SU-DHL-6 (cell line): Measurements from ENCODE around the gene TMEM229B.
"Not testable (repeated sequence)": the region's sequence is repeated elsewhere in the genome, so short reads cannot be mapped to it uniquely, and the experiment has no call there.

Experiments used
- H2AFZ ChIP-seq: fragments of 200-600 bp; sonication (generic); 2 replicates; pipeline ENCODE4 v1.6.1; 2014; ENCODE audit warnings: low read depth, mild to moderate bottlenecking, moderate library complexity, mixed read lengths, antibody characterized with exemption, low read length; ENCODE audit not compliant: severe bottlenecking
- H3F3A ChIP-seq: fragments of 200-600 bp; shearing (Covaris generic); 2 replicates; pipeline ENCODE4 v1.6.0; 2016; ENCODE audit warnings: antibody characterized with exemption, mild to moderate bottlenecking; ENCODE audit not compliant: insufficient read depth
- H3K27ac ChIP-seq: fragments of 200-600 bp; sonication (generic); 2 replicates; pipeline ENCODE4 v1.5.1; 2016; ENCODE audit warnings: low read depth, mild to moderate bottlenecking, low read length, moderate library complexity, mixed read lengths
- H3K27me3 ChIP-seq: fragments of 200-600 bp; sonication (generic), shearing (Covaris generic); 2 replicates; pipeline ENCODE4 v1.6.0; 2014; ENCODE audit warnings: mild to moderate bottlenecking, low read length
- H3K36me3 ChIP-seq: fragments of 200-600 bp; sonication (generic); 2 replicates; pipeline ENCODE4 v1.6.1; 2014; ENCODE audit warnings: mild to moderate bottlenecking, low read length, mixed read lengths
- H3K4me2 ChIP-seq: fragments of 300-600, 200-600 bp; shearing (Covaris generic), sonication (generic); 2 replicates; pipeline ENCODE4 v1.6.0; 2014; ENCODE audit warnings: low read length, low read depth, mild to moderate bottlenecking; ENCODE audit not compliant: poor library complexity, severe bottlenecking
- H3K4me3 ChIP-seq: fragments of 200-600 bp; sonication (generic); 2 replicates; pipeline ENCODE4 v1.5.1; 2014; ENCODE audit warnings: antibody characterized with exemption, low read length, mild to moderate bottlenecking, mixed read lengths; ENCODE audit not compliant: insufficient read depth, poor library complexity, severe bottlenecking
- H3K79me2 ChIP-seq: fragments of 200-600 bp; sonication (generic); 2 replicates; pipeline ENCODE4 v1.6.1; 2014; ENCODE audit warnings: mild to moderate bottlenecking, low read length, moderate library complexity; ENCODE audit not compliant: insufficient read depth
- H3K9ac ChIP-seq: fragments of 200-600 bp; sonication (generic); 2 replicates; pipeline ENCODE4 v1.7.0; 2014; ENCODE audit warnings: mild to moderate bottlenecking, low read length
- H3K9me2 ChIP-seq: fragments of 200-600 bp; sonication (generic); replicated peaks from 2 replicates; pipeline ENCODE4 v1.6.1; 2014; ENCODE audit warnings: low read length; ENCODE audit not compliant: insufficient read depth
- H3K9me3 ChIP-seq: fragments of 200-600 bp; sonication (generic); 2 replicates; pipeline ENCODE4 v1.6.1; 2014; ENCODE audit warnings: low read length, mixed read lengths; ENCODE audit not compliant: insufficient read depth
- H4K20me1 ChIP-seq: fragments of 200-600 bp; sonication (generic); 2 replicates; pipeline ENCODE4 v1.6.1; 2014; ENCODE audit warnings: low read depth, mild to moderate bottlenecking, antibody characterized with exemption, low read length, moderate library complexity, mixed read lengths
- EZH2phosphoT487 ChIP-seq: fragments of 200-600 bp; sonication (generic), shearing (Covaris generic); conservative IDR thresholded peaks from 2 replicates; pipeline ENCODE4 v1.6.1; 2018; ENCODE audit warnings: mild to moderate bottlenecking, antibody characterized with exemption, low read length, moderate library complexity, mixed read lengths
- TF ChIP-seq, protein P1 (sequence below): fragments of 200-600 bp; sonication (generic); IDR thresholded peaks from one replicate; pipeline ENCODE4 v1.5.1; 2017; ENCODE audit warnings: antibody characterized with exemption, mild to moderate bottlenecking, low read length, moderate library complexity; ENCODE audit not compliant: insufficient read depth, poor library complexity, severe bottlenecking

TMEM229B gene

DNA sequence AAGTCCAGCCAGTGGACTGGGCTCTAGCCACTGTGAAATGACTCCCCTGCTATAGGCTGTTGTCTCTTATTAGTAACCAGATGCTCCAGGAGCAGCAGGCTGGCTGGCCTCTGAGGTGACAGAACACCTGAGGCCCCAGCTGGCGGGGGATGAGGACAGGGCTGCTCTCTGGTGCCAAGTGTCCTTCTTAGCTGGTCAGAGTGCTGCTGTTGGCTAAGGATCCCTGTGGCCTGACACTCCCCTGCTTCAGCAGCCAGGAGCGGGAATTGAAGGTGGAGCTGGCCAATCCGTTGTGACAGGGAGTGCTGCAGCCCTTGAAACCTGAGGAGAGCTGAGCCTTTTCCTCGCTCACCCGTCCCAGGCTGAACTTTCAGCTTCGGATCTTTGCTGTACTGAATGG lies 30.7 kb downstream of the TMEM229B start:
- H3K36me3 ChIP-seq, result no peaks in the 10 kb centered on the region
- TF ChIP-seq, protein P1, sequence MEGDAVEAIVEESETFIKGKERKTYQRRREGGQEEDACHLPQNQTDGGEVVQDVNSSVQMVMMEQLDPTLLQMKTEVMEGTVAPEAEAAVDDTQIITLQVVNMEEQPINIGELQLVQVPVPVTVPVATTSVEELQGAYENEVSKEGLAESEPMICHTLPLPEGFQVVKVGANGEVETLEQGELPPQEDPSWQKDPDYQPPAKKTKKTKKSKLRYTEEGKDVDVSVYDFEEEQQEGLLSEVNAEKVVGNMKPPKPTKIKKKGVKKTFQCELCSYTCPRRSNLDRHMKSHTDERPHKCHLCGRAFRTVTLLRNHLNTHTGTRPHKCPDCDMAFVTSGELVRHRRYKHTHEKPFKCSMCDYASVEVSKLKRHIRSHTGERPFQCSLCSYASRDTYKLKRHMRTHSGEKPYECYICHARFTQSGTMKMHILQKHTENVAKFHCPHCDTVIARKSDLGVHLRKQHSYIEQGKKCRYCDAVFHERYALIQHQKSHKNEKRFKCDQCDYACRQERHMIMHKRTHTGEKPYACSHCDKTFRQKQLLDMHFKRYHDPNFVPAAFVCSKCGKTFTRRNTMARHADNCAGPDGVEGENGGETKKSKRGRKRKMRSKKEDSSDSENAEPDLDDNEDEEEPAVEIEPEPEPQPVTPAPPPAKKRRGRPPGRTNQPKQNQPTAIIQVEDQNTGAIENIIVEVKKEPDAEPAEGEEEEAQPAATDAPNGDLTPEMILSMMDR, result no peak
- TF ChIP-seq EZH2phosphoT487, result no peak
- no peaks in the 10 kb centered on the region for H3K79me2 ChIP-seq
- no peaks in the 10 kb centered on the region for H3K9me2 ChIP-seq
- peaks cover 4% of the 10 kb centered on the region; the same call in 1 of the 2 replicates for H3K9me3 ChIP-seq
- H3K27ac ChIP-seq, result no peak overlapping the region
- no peak overlapping the region for H3K9ac ChIP-seq
- no peak overlapping the region for H3K4me3 ChIP-seq
- H4K20me1 ChIP-seq, result no peaks in the 10 kb centered on the region
- H3K27me3 ChIP-seq, result no peaks in the 10 kb centered on the region
- no peak overlapping the region for H3K4me2 ChIP-seq
- no peaks in the 10 kb centered on the region for H3F3A ChIP-seq
- no peak overlapping the region for H2AFZ ChIP-seq

DNA sequence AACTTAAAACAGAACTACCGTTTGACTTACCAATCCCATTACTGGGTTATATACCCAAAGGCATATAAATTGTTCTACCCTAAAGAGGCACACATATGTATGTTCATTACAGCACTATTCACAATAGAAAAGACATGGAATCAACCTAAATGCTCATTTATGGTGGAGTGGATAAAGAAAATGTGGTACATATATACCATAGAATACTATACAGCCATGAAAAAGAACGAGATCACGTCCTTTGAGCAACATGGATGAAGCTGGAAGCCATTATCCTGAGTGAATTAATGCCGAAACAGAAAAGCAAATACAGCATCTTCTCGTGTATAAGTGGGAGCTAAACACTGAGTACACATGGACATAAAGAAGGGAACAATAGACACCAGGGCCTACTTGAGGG lies 31.8 kb downstream of the TMEM229B start:
- Histone ChIP-seq H3F3A (no peaks in the 10 kb centered on the region), H3K79me2 (no peaks in the 10 kb centered on the region), H3K4me3 (no peak overlapping the region), H3K9me2 (no peaks in the 10 kb centered on the region), H3K27me3 (no peaks in the 10 kb centered on the region), H3K27ac (no peak overlapping the region), H2AFZ (no peak overlapping the region), H3K4me2 (no peak overlapping the region), H3K36me3 (no peaks in the 10 kb centered on the region), H3K9ac (no peak overlapping the region), H3K9me3 (peaks cover 4% of the 10 kb centered on the region; the same call in 1 of the 2 replicates), H4K20me1 (no peaks in the 10 kb centered on the region)
- TF ChIP-seq EZH2phosphoT487, result no peak
- TF ChIP-seq, protein P1, result no peak

DNA sequence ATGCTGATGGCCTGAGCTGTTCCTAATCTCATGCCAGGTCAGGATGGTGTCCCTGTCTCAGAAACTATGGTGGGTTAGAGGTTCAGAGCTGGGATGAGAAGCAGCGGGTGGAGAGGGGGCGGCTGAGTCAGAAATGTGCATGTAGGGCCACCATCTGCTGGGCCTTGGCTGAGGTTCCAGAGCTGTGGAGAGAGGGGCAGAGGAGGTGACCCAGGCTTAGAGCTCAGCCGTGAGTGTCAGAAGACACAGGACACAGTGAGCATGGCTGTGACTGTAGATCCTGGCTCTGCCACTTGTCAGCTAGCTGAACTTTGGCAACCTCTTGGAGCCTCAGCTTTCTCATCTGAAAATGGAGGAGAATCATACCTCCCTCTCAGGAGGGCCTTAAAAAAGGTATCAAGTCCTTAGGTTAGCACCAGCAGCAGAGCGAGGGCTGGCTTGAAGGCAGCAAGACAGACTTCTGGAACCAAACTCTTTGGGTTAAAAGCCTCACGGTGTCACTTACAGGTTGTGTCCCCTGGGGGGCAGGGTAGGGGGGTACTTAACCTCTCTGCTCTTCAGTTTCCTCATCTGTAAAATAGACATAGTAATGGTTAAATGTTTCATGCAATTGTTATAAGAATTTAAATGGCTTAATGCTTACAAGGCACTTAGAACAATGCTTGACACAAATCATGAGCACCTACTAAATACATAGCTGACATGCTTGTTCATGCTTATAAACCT lies 34.8 kb downstream of the TMEM229B start:
- H3K4me2 ChIP-seq, result no peak overlapping the region
- H3K27me3 ChIP-seq, result no peaks in the 10 kb centered on the region
- no peak overlapping the region for H2AFZ ChIP-seq
- H3K9me3 ChIP-seq, result peaks cover 4% of the 10 kb centered on the region; the same call in 1 of the 2 replicates
- H3K27ac ChIP-seq, result no peak overlapping the region
- H3K9ac ChIP-seq, result no peak overlapping the region
- H4K20me1 ChIP-seq, result no peaks in the 10 kb centered on the region
- H3K79me2 ChIP-seq, result no peaks in the 10 kb centered on the region
- no peaks in the 10 kb centered on the region for H3F3A ChIP-seq
- TF ChIP-seq, protein P1, result no peak
- no peaks in the 10 kb centered on the region for H3K9me2 ChIP-seq
- H3K4me3 ChIP-seq, result no peak overlapping the region
- no peaks in the 10 kb centered on the region for H3K36me3 ChIP-seq

DNA sequence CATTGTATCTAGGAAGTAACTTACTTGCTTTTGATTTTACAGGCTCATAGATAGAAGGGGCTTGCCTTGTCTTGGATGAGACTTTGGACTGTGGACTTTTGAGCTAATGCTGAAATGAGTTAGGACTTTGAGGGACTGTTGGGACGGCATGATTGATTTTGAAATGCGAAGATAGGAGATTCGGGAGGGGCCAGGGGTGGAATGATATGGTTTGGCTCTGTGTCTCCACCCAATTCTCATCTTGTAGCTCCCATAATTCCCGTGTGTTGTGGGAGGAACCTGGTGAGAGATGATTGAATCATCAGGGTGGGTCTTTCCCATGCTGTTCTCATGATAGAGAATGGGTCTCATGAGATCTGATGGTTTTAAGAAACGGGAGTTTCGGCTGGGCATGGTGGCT lies 36.9 kb downstream of the TMEM229B start:
- H3K36me3 ChIP-seq, H3K27me3 ChIP-seq, H3K4me3 ChIP-seq, H3F3A ChIP-seq, H3K9me2 ChIP-seq, H3K27ac ChIP-seq, H2AFZ ChIP-seq, H3K9ac ChIP-seq, H3K4me2 ChIP-seq, H3K9me3 ChIP-seq, H3K79me2 ChIP-seq, H4K20me1 ChIP-seq: not testable (repeated sequence)
